K562 (cell line): ENCODE measurements around the gene SLC44A2. TPM values are rescaled to one million over a fixed set of nuclear protein-coding genes. Genes with fewer than 3 reads are reported as not detected.

Experiments used
- ATAC-seq: fragments of 200-7000 bp; cut with Tn5 transposase; 3 replicates; pipeline ENCODE4 v1.9.1; 2020; ENCODE audit warnings: moderate library complexity
- BruUV-seq: library from RNA; stranded (reverse); fragments of 400-500 nt; replicated peaks from 2 replicates; lab custom pipeline; 2021; lab: Mats Ljungman, UMichigan
- CTCF ChIA-PET: fragments of 300-600 bp; formaldehyde crosslinking; extraction: SDS; loops from one replicate; lab custom pipeline; 2021; ENCODE audit warnings: low intra/inter-chr PET ratio; lab: Yijun Ruan, JAX
- POLR2A ChIA-PET: fragments of 300-600, 350-650 bp; sonication (Branson Sonifier 250); formaldehyde crosslinking; extraction: SDS; loops from one replicate; lab custom pipeline; 2021; ENCODE audit warnings: antibody characterized with exemption, inconsistent platforms; lab: Yijun Ruan, JAX
- DNase-seq, 4 experiments: peaks; one replicate each; pipeline versions ENCODE4 v3.0.0 to v3.0.0-alpha.2; 2011 to 2018; ENCODE audit warnings: low spot score in 3 of 4, mixed read lengths in 3 of 4; ENCODE audit errors: extremely low read depth in 1 of 4
- FAIRE-seq: peaks from 2 replicates; lab custom pipeline; 2011; peaks lifted over from hg19 to GRCh38; lab: Jason Lieb, UNC
- H2AFZ ChIP-seq: 2 replicates; pipeline ENCODE4 v1.6.0; 2011; ENCODE audit warnings: low read depth, low read length, control low read depth, inconsistent platforms
- H3K27ac ChIP-seq: fragments of 200-600 bp; 3 replicates; pipeline ENCODE4 v1.8.0; 2011; ENCODE audit warnings: low read depth, mild to moderate bottlenecking, control low read depth, inconsistent platforms, low read length, moderate library complexity, mixed read lengths; ENCODE audit errors: extremely low read depth
- H3K27me3 ChIP-seq, 2 experiments: fragments of 300-600 bp in 1 of 2; 2 replicates in 1 of 2; 3 replicates in 1 of 2; pipeline versions ENCODE4 v1.6.0 to v1.8.0; 2011; ENCODE audit warnings: inconsistent platforms in 2 of 2, low read length in 2 of 2, mild to moderate bottlenecking in 1 of 2, mixed read lengths in 1 of 2, moderate library complexity in 1 of 2; ENCODE audit not compliant: control insufficient read depth in 2 of 2, insufficient read depth in 2 of 2
- H3K36me3 ChIP-seq: fragments of 300-600 bp; 3 replicates; pipeline ENCODE4 v1.8.0; 2011; ENCODE audit warnings: mild to moderate bottlenecking, low read length, inconsistent platforms; ENCODE audit not compliant: control insufficient read depth, insufficient read depth
- H3K4me1 ChIP-seq, 2 experiments: fragments of 200-600 bp in 1 of 2; replicated peaks in 1 of 2; 2 replicates in 1 of 2; 3 replicates in 1 of 2; pipeline versions ENCODE4 v1.5.1 to v1.8.0; 2011; ENCODE audit warnings: inconsistent platforms in 2 of 2, low read length in 2 of 2, mild to moderate bottlenecking in 1 of 2, mixed read lengths in 1 of 2, moderate library complexity in 1 of 2; ENCODE audit not compliant: control insufficient read depth in 2 of 2, insufficient read depth in 2 of 2
- H3K4me2 ChIP-seq: 2 replicates; pipeline ENCODE4 v1.6.1; 2011; ENCODE audit warnings: low read length, control low read depth, inconsistent platforms, mixed read lengths; ENCODE audit not compliant: insufficient read depth
- H3K4me3 ChIP-seq: fragments of 200-600 bp; sonication (generic), shearing (Covaris generic); 2 replicates; pipeline ENCODE4 v1.5.1; 2016; ENCODE audit warnings: control low read depth, inconsistent platforms
- H3K79me2 ChIP-seq: fragments of 200-600 bp; 3 replicates; pipeline ENCODE4 v1.8.0; 2011; ENCODE audit warnings: low read length, inconsistent platforms; ENCODE audit not compliant: control insufficient read depth, insufficient read depth
- H3K9ac ChIP-seq, 2 experiments: 2 replicates each; pipeline versions ENCODE4 v1.6.0 to v1.6.1; 2011; ENCODE audit warnings: low read depth in 2 of 2, low read length in 2 of 2, control low read depth in 1 of 2, inconsistent platforms in 1 of 2, mild to moderate bottlenecking in 1 of 2, mixed read lengths in 1 of 2; ENCODE audit not compliant: insufficient read depth in 1 of 2
- H3K9me1 ChIP-seq: one replicate; pipeline ENCODE4 v1.6.0; 2011; ENCODE audit warnings: inconsistent platforms, mild to moderate bottlenecking, low read length, moderate library complexity; ENCODE audit not compliant: control insufficient read depth, insufficient read depth
- H3K9me3 ChIP-seq: replicated peaks from 2 replicates; pipeline ENCODE4 v1.5.1; 2011; ENCODE audit warnings: low read depth, low read length, inconsistent platforms; ENCODE audit not compliant: control insufficient read depth, insufficient read depth
- H4K20me1 ChIP-seq: replicated peaks from 2 replicates; pipeline ENCODE4 v1.6.1; 2011; ENCODE audit warnings: low read length, inconsistent platforms, mixed read lengths; ENCODE audit not compliant: control insufficient read depth, insufficient read depth
- CREBBP ChIP-seq: IDR thresholded peaks from one replicate; pipeline ENCODE4 v1.6.1; 2012; ENCODE audit warnings: low read depth, mild to moderate bottlenecking, control low read depth, inconsistent platforms, low read length
- POLR2G ChIP-seq: fragments of 200-400 bp; formaldehyde crosslinking; IDR thresholded peaks from 2 replicates; pipeline ENCODE4 v1.6.1; 2017; ENCODE audit warnings: low read depth, mild to moderate bottlenecking, antibody characterized with exemption, low read length, moderate library complexity
- RBFOX2 ChIP-seq: fragments of 200-400 bp; formaldehyde crosslinking; IDR thresholded peaks from 2 replicates; pipeline ENCODE4 v1.6.1; 2017; ENCODE audit warnings: low read depth, mild to moderate bottlenecking, low read length, moderate library complexity
- RBM22 ChIP-seq: fragments of 200-400 bp; formaldehyde crosslinking; IDR thresholded peaks from 2 replicates; pipeline ENCODE4 v1.6.1; 2018; ENCODE audit warnings: low read length, low read depth; ENCODE audit not compliant: poor library complexity, severe bottlenecking
- TOE1 ChIP-seq, 2 experiments: fragments of 450-650 bp in 1 of 2; sonication (generic) in 1 of 2; formaldehyde crosslinking in 1 of 2; IDR thresholded peaks; 2 replicates each; pipeline versions ENCODE4 v1.7.1 to v1.8.0; 2016 to 2022; ENCODE audit warnings: borderline replicate concordance in 2 of 2, mild to moderate bottlenecking in 2 of 2, antibody characterized with exemption in 1 of 2, inconsistent platforms in 1 of 2, low read depth in 1 of 2, missing genetic modification reagents in 1 of 2, moderate library complexity in 1 of 2
- ZFPM2 ChIP-seq: fragments of 250-450 bp; sonication (Bioruptor Pico); IDR thresholded peaks from 2 replicates; pipeline ENCODE4 v1.5.1; 2022; ENCODE audit warnings: mild to moderate bottlenecking
- ZKSCAN1 ChIP-seq: fragments of 150-350 bp; IDR thresholded peaks from 2 replicates; pipeline ENCODE4 v1.6.1; 2016; ENCODE audit warnings: low read depth, low read length
- WGBS: fragments of 100-300 bp; shearing (Covaris generic); methylation state at CpG from one replicate; pipeline ENCODE4 v1.1.6; 2016; ENCODE audit warnings: low coverage, mixed read lengths; ENCODE audit not compliant: insufficient coverage; ENCODE audit errors: missing lambda C conversion rate; 5-methylcytosine and 5-hydroxymethylcytosine counted together
- in situ Hi-C: fragments of 300-500 bp; cut with MboI; formaldehyde crosslinking; loops from 4 replicates; pipeline ENCODE4 v1.15.0; 2018; ENCODE audit warnings: inconsistent platforms, mixed read lengths
- intact Hi-C: fragments of 100-400 bp; cut with micrococcal nuclease; formaldehyde crosslinking; loops from 2 replicates; pipeline ENCODE4 v1.14.2; 2022
- polyA plus RNA-seq, 8 experiments: library from polyadenylated mRNA; depleted of rRNA in 4 of 8; stranded (reverse) in 5 of 8; unstranded in 3 of 8; fragments of >200 nt; fragmentation: Nextera tagmentation in 2 of 8; fragmentation: Illumina TruSeq in 1 of 8; extraction: Ambion mirVana in 2 of 8; extraction: Trizol in 1 of 8; gene quantifications; 2 replicates each; pipeline versions ENCODE4 v1.2.1 to v1.2.3, GENCODE V29; 2011 to 2014; ENCODE audit warnings: inconsistent platforms in 1 of 8, missing spikeins in 1 of 8
- total RNA-seq, 7 experiments: library from RNA; depleted of rRNA in 6 of 7; stranded (reverse); fragments of >200 nt in 6 of 7; fragmentation: Illumina TruSeq in 2 of 7; extraction: Trizol in 2 of 7; gene quantifications; 2 replicates each; pipeline versions ENCODE4 v1.2.1 to v1.2.3, GENCODE V29; 2011 to 2021; ENCODE audit warnings: low replicate concordance in 1 of 7
- TF ChIP-seq, protein P1 (sequence below): sonication (generic); formaldehyde crosslinking; IDR thresholded peaks from 2 replicates; pipeline ENCODE4 v1.9.0; 2022; ENCODE audit warnings: mild to moderate bottlenecking, missing genetic modification reagents

SLC44A2 gene
- total and polyA plus RNA-seq, 9 of the 15 experiments (the other 6 are each of a cell fraction or from before 2014, with no cell fraction given): 1.1 to 34.2 (median 8.1) TPM

DNA sequence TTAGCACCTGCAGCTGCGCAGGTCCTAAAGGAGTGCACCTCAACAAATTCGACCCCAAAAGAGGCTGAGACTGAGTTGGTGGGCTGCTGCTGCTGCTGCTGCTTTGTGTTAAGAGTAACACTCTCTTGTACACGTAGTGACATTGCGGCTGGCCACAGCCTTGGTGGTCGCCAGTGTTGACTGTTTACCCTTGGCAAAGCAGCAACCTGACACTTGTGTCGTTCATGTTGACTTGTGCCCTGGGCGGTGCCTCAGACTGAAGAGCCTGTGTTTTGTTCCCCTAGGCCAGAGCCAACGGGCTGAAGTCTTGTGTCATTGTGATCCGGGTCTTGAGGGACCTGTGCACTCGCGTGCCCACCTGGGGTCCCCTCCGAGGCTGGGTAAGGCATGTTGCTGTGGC lies 53.5 kb downstream of the SLC44A2 start:
- POLR2A ChIA-PET: interaction anchor here (0.6 to 1.3 kb wide), 4 partner anchors 14 to 260 kb away, joined by 3 to 5 read pairs (median 4); no protein-coding TSS in a partner anchor
- H3K27ac ChIP-seq: no peak overlapping the region
- TF ChIP-seq ZKSCAN1 (no peak), RBM22 (peak; percentile 18), POLR2G (peak; percentile 47; the same call in 1 of the 2 replicates), CREBBP (no peak), RBFOX2 (0 out of 2 replicates have a peak, but pooled peaks have one; percentile 21), TOE1 (IDR thresholded peaks at IDR 0.05; ENCODE audit: borderline replicate concordance) (no peak), TOE1 (CRISPR knock-in tag; IDR thresholded peaks at IDR 0.05; ENCODE audit: borderline replicate concordance, low read depth) (no peak), ZFPM2 (CRISPR knock-in tag) (no peak)
- TF ChIP-seq, protein P1, sequence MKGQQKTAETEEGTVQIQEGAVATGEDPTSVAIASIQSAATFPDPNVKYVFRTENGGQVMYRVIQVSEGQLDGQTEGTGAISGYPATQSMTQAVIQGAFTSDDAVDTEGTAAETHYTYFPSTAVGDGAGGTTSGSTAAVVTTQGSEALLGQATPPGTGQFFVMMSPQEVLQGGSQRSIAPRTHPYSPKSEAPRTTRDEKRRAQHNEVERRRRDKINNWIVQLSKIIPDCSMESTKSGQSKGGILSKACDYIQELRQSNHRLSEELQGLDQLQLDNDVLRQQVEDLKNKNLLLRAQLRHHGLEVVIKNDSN: peak; percentile 7; the same call in 1 of the 2 replicates
- DNase-seq: no peak
- peaks cover 96% of the 10 kb centered on the region for H3K36me3 ChIP-seq
- no peak overlapping the region for H3K4me3 ChIP-seq
- intact Hi-C loops: no loop called here
- no peaks in the 10 kb centered on the region; a peak in 1 of 5 replicates for H3K4me1 ChIP-seq
- peak overlapping the region in 1 of 2 experiments; percentile 31; a peak in 1 of 4 replicates for H3K9ac ChIP-seq
- no peak for ATAC-seq
- H3K4me2 ChIP-seq: no peak overlapping the region
- no TSS peak for BruUV-seq
- peaks cover 48% of the 10 kb centered on the region for H3K79me2 ChIP-seq
- in situ Hi-C loops: no loop called here
- 96% methylated on average over 12 of the region's 12 CpGs for WGBS
- CTCF ChIA-PET: no interaction called here
- H2AFZ ChIP-seq: no peak overlapping the region
- H3K9me1 ChIP-seq: no peaks in the 10 kb centered on the region
- no peaks in the 10 kb centered on the region for H3K9me3 ChIP-seq
- FAIRE-seq: no peak
- H4K20me1 ChIP-seq: peaks cover 11% of the 10 kb centered on the region; the same call in 1 of the 2 replicates
- no peaks in the 10 kb centered on the region for H3K27me3 ChIP-seq
